NCI-H146 (cell line): ENCODE data around the gene SLC5A3.

Source experiments
- DNase-seq: peaks from one replicate; lab custom pipeline; 2025; lab: John Stamatoyannopoulos, UW

SLC5A3 gene

GRCh38 chr21:34071683-34072082 lies 1.7 kb upstream of the SLC5A3 start:
- DNase-seq, result no peak

GRCh38 chr21:34072145-34073031 lies 990 bp upstream of the SLC5A3 start:
- no peak for DNase-seq

GRCh38 chr21:34073749-34074282 lies 438 bp downstream of the SLC5A3 start:
- peak; percentile 33 for DNase-seq

GRCh38 chr21:34074283-34075090 lies 1.1 kb downstream of the SLC5A3 start:
- DNase-seq, result no peak

DNA sequence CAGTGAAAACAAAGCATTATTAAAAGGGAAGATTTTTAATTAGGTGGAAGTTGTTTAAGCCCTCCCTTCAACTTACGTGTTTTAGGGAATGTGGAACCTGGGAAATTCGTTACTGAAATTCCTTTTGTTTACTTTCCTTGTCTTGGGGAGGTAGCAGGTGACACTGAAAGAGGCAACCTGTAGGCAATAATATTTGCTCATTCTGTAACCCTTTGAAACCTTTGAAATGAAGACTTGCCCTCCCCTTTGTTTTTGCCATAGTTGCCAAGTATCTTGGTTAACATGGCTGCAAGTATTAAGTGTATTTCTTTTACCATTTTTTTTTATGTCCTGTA lies 1.7 kb downstream of the SLC5A3 start:
- DNase-seq, result no peak

- DNase-seq, result no peak
Observed at GRCh38 chr21:34075760-34076660, 2.6 kb downstream of the SLC5A3 start.

DNA sequence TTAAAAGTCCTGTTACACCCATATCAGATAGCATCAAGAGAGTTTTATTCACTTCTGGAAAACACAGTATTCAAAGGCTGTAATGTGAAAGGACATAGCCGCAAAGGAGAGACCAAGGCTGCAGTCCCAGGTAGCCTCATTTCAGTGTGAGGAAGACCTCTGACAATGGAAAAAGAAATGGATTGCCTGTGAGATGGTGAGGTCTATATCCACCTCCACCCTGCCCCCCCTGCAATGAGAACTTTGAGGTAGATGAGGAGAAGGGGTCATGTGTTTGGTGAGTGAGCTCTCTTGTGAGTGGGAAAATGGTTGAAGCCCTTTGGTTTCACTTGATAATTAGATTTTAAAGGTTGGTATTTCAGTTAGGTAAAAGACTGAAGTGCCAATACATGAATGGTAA lies 3.5 kb downstream of the SLC5A3 start:
- no peak for DNase-seq

GRCh38 chr21:34077888-34078287 lies 4.5 kb downstream of the SLC5A3 start:
- DNase-seq, result no peak

- DNase-seq, result no peak
Observed at GRCh38 chr21:34078915-34079314, 5.5 kb downstream of the SLC5A3 start.

DNA sequence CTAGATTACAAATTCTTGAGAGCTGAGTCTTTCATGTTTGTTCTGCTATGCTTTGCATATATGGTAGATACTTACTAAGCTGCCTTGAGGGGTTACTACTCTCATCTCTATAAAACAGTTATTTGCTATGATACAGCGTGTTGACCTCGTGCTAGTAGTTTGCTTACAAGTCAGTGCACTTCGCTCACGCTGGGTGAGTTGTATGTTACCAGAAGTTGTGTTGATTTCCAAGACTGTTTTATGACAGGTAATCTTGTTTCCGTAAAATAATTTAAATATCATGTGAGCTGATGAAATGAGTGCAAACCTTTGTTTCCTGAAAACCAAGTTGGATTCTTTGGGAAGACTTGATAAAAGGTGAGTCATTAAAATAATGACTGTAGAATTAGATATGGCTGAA lies 7.3 kb downstream of the SLC5A3 start:
- no peak for DNase-seq

- no peak for DNase-seq
Observed at GRCh38 chr21:34082769-34083168, 9.4 kb downstream of the SLC5A3 start.

DNA sequence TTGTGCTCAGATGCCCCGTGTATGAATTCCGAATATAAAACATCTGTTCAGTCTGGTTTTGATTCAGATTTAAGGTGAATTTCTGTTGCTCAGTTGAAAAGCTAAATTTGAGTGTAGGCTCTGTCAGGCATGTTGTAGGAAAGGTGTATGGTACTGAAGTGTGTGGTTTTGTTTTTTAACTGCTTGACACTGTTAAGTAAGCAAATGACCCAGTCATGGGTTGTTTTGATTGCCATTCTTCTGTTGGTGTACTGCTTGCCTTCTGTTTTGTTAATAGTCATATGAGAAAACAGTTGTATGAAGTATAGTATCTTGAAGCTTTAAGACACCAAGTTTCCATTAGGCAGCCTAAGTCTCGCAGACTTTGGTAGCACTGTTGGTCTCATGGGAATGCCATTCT lies 10.0 kb downstream of the SLC5A3 start:
- no peak for DNase-seq

- peak; percentile 2 for DNase-seq
Observed at GRCh38 chr21:34085129-34085528, 11.8 kb downstream of the SLC5A3 start.

DNA sequence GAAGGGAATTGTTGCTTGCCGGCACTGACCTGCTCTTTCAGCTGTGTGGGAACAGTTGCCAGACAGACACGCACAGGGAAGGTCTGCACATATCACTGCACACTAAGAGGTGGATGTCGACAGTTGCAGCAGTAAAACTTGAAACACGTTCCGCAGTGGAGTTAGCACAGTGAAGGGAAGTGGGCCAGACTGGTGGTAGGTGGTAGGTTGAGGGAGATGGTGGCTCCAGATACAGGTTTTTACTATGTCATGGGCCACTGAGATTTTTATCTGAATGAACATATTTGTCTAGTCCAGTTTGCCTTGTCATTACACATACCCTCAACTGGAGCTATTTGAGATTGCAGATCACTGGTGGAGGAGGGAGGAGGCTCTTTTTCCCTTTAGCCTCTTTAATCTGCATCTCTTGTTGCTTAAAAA lies 13.5 kb downstream of the SLC5A3 start:
- DNase-seq, result no peak

GRCh38 chr21:34088752-34089151 lies 15.4 kb downstream of the SLC5A3 start:
- no peak for DNase-seq

- DNase-seq, result no peak
Observed at GRCh38 chr21:34091032-34091431, 17.7 kb downstream of the SLC5A3 start.

DNA sequence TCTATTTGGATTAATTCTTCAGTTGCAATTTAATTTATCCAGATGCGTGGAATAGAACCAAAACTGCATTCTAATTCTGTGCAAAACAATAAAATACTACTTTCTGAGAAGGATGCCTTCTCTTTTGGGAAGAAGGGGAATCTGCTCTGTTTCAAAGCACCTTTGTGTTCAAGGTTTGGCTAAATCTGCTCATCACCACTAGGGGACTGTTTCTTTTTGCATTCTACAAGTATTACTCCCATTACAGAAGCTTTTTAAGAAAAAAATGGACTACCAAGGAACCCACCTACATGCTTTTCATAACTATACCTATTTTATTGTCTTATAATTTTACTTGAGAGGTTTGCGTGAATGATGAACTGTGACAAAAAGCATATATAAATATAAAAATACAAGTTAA lies 18.2 kb downstream of the SLC5A3 start:
- no peak for DNase-seq

DNA sequence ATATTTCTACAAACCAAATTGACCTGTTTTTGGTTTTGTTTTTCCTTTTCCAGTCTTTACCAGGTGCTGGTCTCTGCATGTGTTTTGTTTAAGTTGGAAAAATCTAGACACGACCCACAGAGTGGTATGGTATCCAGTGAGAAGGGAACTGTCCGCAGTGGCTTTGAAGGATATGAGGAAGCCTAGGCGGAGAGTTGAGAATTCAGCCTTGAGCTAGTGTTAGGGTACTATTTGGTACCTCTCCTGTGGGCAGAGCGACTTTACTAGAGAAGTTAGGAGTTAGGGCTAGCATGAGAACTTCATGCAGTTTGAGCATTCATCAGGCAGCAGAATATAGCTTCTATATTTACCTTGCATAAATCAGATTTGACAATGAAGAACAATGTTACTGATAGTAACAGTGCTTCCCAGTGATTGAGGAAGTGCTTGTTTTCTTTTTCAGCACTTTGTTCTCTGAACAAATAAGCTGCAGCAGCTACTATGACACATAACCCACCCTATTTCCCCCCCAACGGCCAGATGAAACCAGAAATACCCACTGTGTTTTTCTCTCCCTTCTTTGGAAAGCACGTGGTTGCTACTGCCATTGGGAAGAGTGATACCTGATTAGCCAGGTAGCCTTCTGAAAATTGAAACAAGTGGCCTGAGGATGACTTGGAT lies 19.0 kb downstream of the SLC5A3 start:
- DNase-seq, result peak; percentile 24

GRCh38 chr21:34093083-34093482 lies 19.7 kb downstream of the SLC5A3 start:
- no peak for DNase-seq

GRCh38 chr21:34094949-34095348 lies 21.6 kb downstream of the SLC5A3 start:
- DNase-seq, result no peak

DNA sequence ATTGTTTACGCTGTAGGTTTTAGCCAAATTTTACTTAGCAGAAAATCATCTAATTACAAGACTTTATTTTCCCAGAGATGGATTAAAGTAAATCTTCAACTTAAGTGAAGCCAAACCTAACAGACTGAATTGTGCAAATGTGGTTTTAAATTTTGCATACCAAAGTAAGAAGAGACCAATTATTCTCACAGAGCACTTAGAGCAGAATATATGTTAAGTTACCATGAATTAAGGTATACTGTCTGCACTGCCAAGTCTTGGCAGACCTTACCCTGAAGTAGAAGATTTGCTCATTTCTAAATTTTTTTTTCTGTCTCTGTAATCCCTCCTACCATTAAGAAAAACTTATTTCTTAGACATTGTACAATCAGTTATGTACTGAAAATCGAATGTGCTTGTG lies 24.1 kb downstream of the SLC5A3 start:
- no peak for DNase-seq
